Measurements from ENCODE around the gene SORT1. TPM values are rescaled to one million over a fixed set of nuclear protein-coding genes. Genes with fewer than 3 reads are reported as not detected.
"Not testable (repeated sequence)": the region's sequence is repeated elsewhere in the genome, so short reads cannot be mapped to it uniquely, and the experiment has no call there.

Gene SORT1
- total RNA-seq, 6 experiments from 2014 or later = 51.6 to 78.4 (median 58.5) TPM

- H3K9me3 Mint-ChIP-seq = no peaks in the 10 kb centered on the region
- peaks cover 6% of the 10 kb centered on the region; the same call in 1 of the 2 replicates for H3K27me3 Mint-ChIP-seq (ENCODE audit: insufficient read depth)
- H3K4me1 Mint-ChIP-seq (ENCODE audit: low read depth) = no peaks in the 10 kb centered on the region
- no peak for TF ChIP-seq CTCF (IDR thresholded peaks at IDR 0.05)
- no peak for DNase-seq
- H3K27ac Mint-ChIP-seq = no peak overlapping the region
- H3K36me3 Mint-ChIP-seq (ENCODE audit: low read depth) = 0 out of 2 replicates have a peak, but pooled peaks cover 6% of the 10 kb centered on the region
- H3K4me3 Mint-ChIP-seq = no peak overlapping the region
These were observed 90.3 kb downstream of the SORT1 start for GRCh38 chr1:109307274-109308021.

- 0 out of 2 replicates have a peak, but pooled peaks cover 6% of the 10 kb centered on the region for H3K36me3 Mint-ChIP-seq (ENCODE audit: low read depth)
- no peak within 1 kb of the TSS for H3K4me3 Mint-ChIP-seq
- no peaks in the 10 kb centered on the region for H3K4me1 Mint-ChIP-seq (ENCODE audit: low read depth)
- TF ChIP-seq CTCF (IDR thresholded peaks at IDR 0.05) = no peak
- no peak for DNase-seq
- no peak within 1 kb of the TSS for H3K27ac Mint-ChIP-seq
- peaks cover 6% of the 10 kb centered on the region; the same call in 1 of the 2 replicates for H3K27me3 Mint-ChIP-seq (ENCODE audit: insufficient read depth)
- H3K9me3 Mint-ChIP-seq = no peaks in the 10 kb centered on the region
These were observed 90.9 kb downstream of the SORT1 start, which contains the start of gene MYBPHL for GRCh38 chr1:109306832-109307273. Gene MYBPHL, minus strand, starts transcription at chr1:109307011. Its CDS starts 20 bp downstream, at chr1:109306991.

GRCh38 chr1:109305991-109306390 is 91.7 kb downstream of the SORT1 start:
- not testable (repeated sequence) for DNase-seq; H3K36me3 Mint-ChIP-seq (ENCODE audit: low read depth); H3K4me3 Mint-ChIP-seq; H3K9me3 Mint-ChIP-seq; H3K27ac Mint-ChIP-seq; H3K4me1 Mint-ChIP-seq (ENCODE audit: low read depth); H3K27me3 Mint-ChIP-seq (ENCODE audit: insufficient read depth)

- no peak for TF ChIP-seq CTCF (IDR thresholded peaks at IDR 0.05)
- no peaks in the 10 kb centered on the region for H3K9me3 Mint-ChIP-seq
- H3K36me3 Mint-ChIP-seq (ENCODE audit: low read depth) = 0 out of 2 replicates have a peak, but pooled peaks cover 6% of the 10 kb centered on the region
- H3K4me1 Mint-ChIP-seq (ENCODE audit: low read depth) = peaks cover 6% of the 10 kb centered on the region
- H3K27me3 Mint-ChIP-seq (ENCODE audit: insufficient read depth) = peaks cover 7% of the 10 kb centered on the region; the same call in 1 of the 2 replicates
- no peak for DNase-seq
- no peak overlapping the region for H3K27ac Mint-ChIP-seq
- no peak overlapping the region for H3K4me3 Mint-ChIP-seq
These were observed 93.3 kb downstream of the SORT1 start for GRCh38 chr1:109304226-109304920.

- H3K36me3 Mint-ChIP-seq (ENCODE audit: low read depth) = no peaks in the 10 kb centered on the region
- H3K9me3 Mint-ChIP-seq = no peaks in the 10 kb centered on the region
- no peak overlapping the region for H3K4me3 Mint-ChIP-seq
- H3K27me3 Mint-ChIP-seq (ENCODE audit: insufficient read depth) = peaks cover 3% of the 10 kb centered on the region; the same call in 1 of the 2 replicates
- DNase-seq = no peak
- H3K4me1 Mint-ChIP-seq (ENCODE audit: low read depth) = peaks cover 22% of the 10 kb centered on the region
- TF ChIP-seq CTCF (IDR thresholded peaks at IDR 0.05) = no peak
- H3K27ac Mint-ChIP-seq = no peak overlapping the region
These were observed 95.8 kb downstream of the SORT1 start for GRCh38 chr1:109301874-109302273.

All from HFFc6 (cell line).